H1 (cell line): Measurements from ENCODE around the gene HIPK2. TPM values are rescaled to one million over a fixed set of nuclear protein-coding genes. Genes with fewer than 3 reads are reported as not detected.

Source experiments
- CTCF ChIA-PET: fragments of 300-600 bp; sonication (Branson Sonifier 250); formaldehyde crosslinking; loops from one replicate; lab custom pipeline; 2021; ENCODE audit not compliant: partially characterized antibody; lab: Charles Lee
- POLR2A ChIA-PET: fragments of 300-600 bp; sonication (Branson Sonifier 250); formaldehyde crosslinking; loops from one replicate; lab custom pipeline; 2021; ENCODE audit warnings: inconsistent platforms; ENCODE audit not compliant: partially characterized antibody; lab: Charles Lee
- DNase-seq, 2 experiments: peaks; one replicate each; pipeline versions ENCODE4 v3.0.0 to v3.0.0-alpha.2; 2010 to 2022; ENCODE audit warnings: low spot score in 2 of 2, low read depth in 1 of 2, mixed read lengths in 1 of 2
- FAIRE-seq: peaks from 2 replicates; lab custom pipeline; 2011; peaks lifted over from hg19 to GRCh38; lab: Jason Lieb, UNC
- H2AFZ ChIP-seq: 2 replicates; pipeline ENCODE4 v1.8.1; 2012; ENCODE audit warnings: low read length, inconsistent platforms
- H2AK5ac ChIP-seq: 2 replicates; pipeline ENCODE4 v1.6.1; 2013; ENCODE audit warnings: low read depth, low read length
- H2BK120ac ChIP-seq: replicated peaks from 2 replicates; pipeline ENCODE3; 2013; ENCODE audit warnings: low read depth, low read length, inconsistent platforms
- H2BK12ac ChIP-seq: 2 replicates; pipeline ENCODE4 v1.6.1; 2013; ENCODE audit warnings: low read depth, low read length
- H2BK15ac ChIP-seq: 2 replicates; pipeline ENCODE4 v1.6.1; 2013; ENCODE audit warnings: low read length
- H2BK20ac ChIP-seq: 2 replicates; pipeline ENCODE4 v1.6.1; 2013; ENCODE audit warnings: low read length
- H2BK5ac ChIP-seq: 2 replicates; pipeline ENCODE4 v1.6.1; 2013; ENCODE audit warnings: low read depth, low read length
- H3K14ac ChIP-seq: 2 replicates; pipeline ENCODE4 v1.6.1; 2013; ENCODE audit warnings: inconsistent platforms; ENCODE audit not compliant: insufficient read length
- H3K18ac ChIP-seq: 2 replicates; pipeline ENCODE4 v1.6.1; 2013; ENCODE audit warnings: low read length; ENCODE audit errors: extremely low read depth
- H3K23ac ChIP-seq: 2 replicates; pipeline ENCODE4 v1.6.1; 2013; ENCODE audit warnings: inconsistent platforms; ENCODE audit not compliant: insufficient read length
- H3K23me2 ChIP-seq: 2 replicates; pipeline ENCODE4 v1.6.1; 2013; ENCODE audit warnings: low read depth, low read length
- H3K27ac ChIP-seq: 2 replicates; pipeline ENCODE4 v1.6.1; 2011; ENCODE audit warnings: low read depth, low read length, inconsistent platforms
- H3K27me3 ChIP-seq, 4 experiments: replicated peaks in 1 of 4; 1 replicate in 1 of 4; 2 replicates in 3 of 4; pipeline versions ENCODE4 v1.6.1 to v1.8.1; 2011 to 2013; ENCODE audit warnings: low read length in 3 of 4, mild to moderate bottlenecking in 3 of 4, inconsistent platforms in 2 of 4, mixed read lengths in 2 of 4, moderate library complexity in 1 of 4; ENCODE audit not compliant: control insufficient read depth in 3 of 4, insufficient read depth in 3 of 4; ENCODE audit errors: extremely low read depth in 1 of 4
- H3K36me3 ChIP-seq, 4 experiments: 2 replicates each; pipeline versions ENCODE4 v1.6.1 to v1.8.1; 2011 to 2013; ENCODE audit warnings: mild to moderate bottlenecking in 4 of 4, low read length in 3 of 4, moderate library complexity in 2 of 4, control low read depth in 1 of 4, inconsistent platforms in 1 of 4; ENCODE audit not compliant: insufficient read depth in 4 of 4, control insufficient read depth in 2 of 4
- H3K4ac ChIP-seq: replicated peaks from 2 replicates; pipeline ENCODE3; 2013; ENCODE audit warnings: low read length, low read depth, mixed read lengths, inconsistent platforms; ENCODE audit not compliant: insufficient read length
- H3K4me1 ChIP-seq, 4 experiments: replicated peaks in 1 of 4; 1 replicate in 1 of 4; 2 replicates in 3 of 4; pipeline versions ENCODE4 v1.6.1 to v1.8.1; 2011 to 2013; ENCODE audit warnings: low read length in 3 of 4, inconsistent platforms in 2 of 4, mixed read lengths in 1 of 4; ENCODE audit not compliant: insufficient read depth in 4 of 4, control insufficient read depth in 3 of 4
- H3K4me2 ChIP-seq, 2 experiments: 2 replicates each; pipeline versions ENCODE4 v1.6.1 to v1.8.1; 2011 to 2013; ENCODE audit warnings: low read depth in 2 of 2, low read length in 2 of 2, control low read depth in 1 of 2, inconsistent platforms in 1 of 2, mild to moderate bottlenecking in 1 of 2; ENCODE audit not compliant: insufficient read depth in 1 of 2
- H3K4me3 ChIP-seq, 4 experiments: fragments of 200-600, 300-600 bp in 1 of 4; sonication (generic), shearing (Covaris generic), sonication (Bioruptor Twin) in 1 of 4; 2 replicates each; pipeline versions ENCODE4 v1.5.1 to v1.8.1; 2011 to 2016; ENCODE audit warnings: low read length in 4 of 4, low read depth in 3 of 4, control low read depth in 2 of 4, inconsistent platforms in 2 of 4, mild to moderate bottlenecking in 2 of 4, mixed read lengths in 1 of 4, moderate library complexity in 1 of 4; ENCODE audit not compliant: insufficient read depth in 2 of 4; ENCODE audit errors: extremely low read depth in 1 of 4
- H3K56ac ChIP-seq: replicated peaks from 2 replicates; pipeline ENCODE3; 2013; ENCODE audit warnings: low read depth, mild to moderate bottlenecking, mixed read lengths, low read length, inconsistent platforms; ENCODE audit not compliant: insufficient read length
- H3K79me1 ChIP-seq: 2 replicates; pipeline ENCODE4 v1.6.1; 2013; ENCODE audit warnings: low read depth, low read length, control low read depth
- H3K79me2 ChIP-seq, 2 experiments: 2 replicates each; pipeline versions ENCODE4 v1.6.1 to v1.8.1; 2012 to 2013; ENCODE audit warnings: low read length in 2 of 2, mild to moderate bottlenecking in 2 of 2, inconsistent platforms in 1 of 2; ENCODE audit not compliant: insufficient read depth in 2 of 2, control insufficient read depth in 1 of 2
- H3K9ac ChIP-seq, 4 experiments: replicated peaks in 1 of 4; 1 replicate in 1 of 4; 2 replicates in 3 of 4; pipeline versions ENCODE4 v1.6.1 to v1.8.1; 2011 to 2013; ENCODE audit warnings: low read depth in 3 of 4, low read length in 3 of 4, control low read depth in 2 of 4, mild to moderate bottlenecking in 2 of 4, moderate library complexity in 2 of 4, inconsistent platforms in 1 of 4; ENCODE audit errors: extremely low read depth in 1 of 4
- H3K9me3 ChIP-seq, 2 experiments: 2 replicates each; pipeline versions ENCODE4 v1.6.1 to v1.8.1; 2012 to 2013; ENCODE audit warnings: mild to moderate bottlenecking in 2 of 2, moderate library complexity in 2 of 2, control low read depth in 1 of 2, inconsistent platforms in 1 of 2, low read depth in 1 of 2, low read length in 1 of 2, mixed read lengths in 1 of 2; ENCODE audit not compliant: insufficient read depth in 2 of 2
- H4K20me1 ChIP-seq, 2 experiments: replicated peaks in 1 of 2; 2 replicates each; pipeline versions ENCODE3 to v1.8.1; 2011 to 2013; ENCODE audit warnings: inconsistent platforms in 2 of 2, low read length in 2 of 2, mild to moderate bottlenecking in 1 of 2; ENCODE audit not compliant: insufficient read depth in 2 of 2, control insufficient read depth in 1 of 2
- H4K5ac ChIP-seq: 2 replicates; pipeline ENCODE4 v1.6.1; 2013; ENCODE audit warnings: low read length, low read depth, mixed read lengths, inconsistent platforms; ENCODE audit not compliant: insufficient read length
- H4K8ac ChIP-seq: 2 replicates; pipeline ENCODE4 v1.8.0; 2013; ENCODE audit warnings: mild to moderate bottlenecking, moderate library complexity, low read length, inconsistent platforms; ENCODE audit not compliant: insufficient read depth; ENCODE audit errors: extremely low read depth
- H4K91ac ChIP-seq: replicated peaks from 2 replicates; pipeline ENCODE3; 2013; ENCODE audit warnings: low read length, mixed read lengths, inconsistent platforms; ENCODE audit not compliant: insufficient read length
- ASH2L ChIP-seq: fragments of 200-600, 300-600 bp; sonication (generic); IDR thresholded peaks from one replicate; pipeline ENCODE4 v1.7.1; 2017; ENCODE audit warnings: low read length
- BACH1 ChIP-seq: IDR thresholded peaks from 2 replicates; pipeline ENCODE4 v1.6.1; 2012; ENCODE audit warnings: low read length, improper control_type of control experiment
- CREB1 ChIP-seq: IDR thresholded peaks from 2 replicates; pipeline ENCODE4 v1.6.1; 2012; ENCODE audit warnings: inconsistent platforms
- EP300 ChIP-seq, 2 experiments: IDR thresholded peaks; 1 replicate in 1 of 2; 2 replicates in 1 of 2; pipeline ENCODE4 v1.6.1; 2011 to 2012; ENCODE audit warnings: low read depth in 2 of 2, low read length in 2 of 2, mild to moderate bottlenecking in 2 of 2, borderline replicate concordance in 1 of 2, inconsistent platforms in 1 of 2, moderate library complexity in 1 of 2
- EZH2 ChIP-seq: fragments of 200-600 bp; sonication (generic); IDR thresholded peaks from 2 replicates; pipeline ENCODE4 v1.7.1; 2012; ENCODE audit warnings: low read depth, mild to moderate bottlenecking, moderate library complexity, low read length, inconsistent platforms; ENCODE audit not compliant: severe bottlenecking
- HDAC6 ChIP-seq: IDR thresholded peaks from one replicate; pipeline ENCODE4 v1.7.1; 2012; ENCODE audit warnings: low read depth, mild to moderate bottlenecking, inconsistent platforms, low read length, moderate library complexity
- PHF8 ChIP-seq: fragments of 200-600 bp; sonication (generic); conservative IDR thresholded peaks from 2 replicates; pipeline ENCODE4 v1.7.1; 2012; ENCODE audit warnings: low read depth, mild to moderate bottlenecking, inconsistent platforms, low read length, moderate library complexity
- RAD21 ChIP-seq, 2 experiments: IDR thresholded peaks in 1 of 2; conservative IDR thresholded peaks in 1 of 2; 2 replicates each; pipeline ENCODE4 v1.6.1; 2011; ENCODE audit warnings: low read depth in 2 of 2, low read length in 2 of 2, improper control_type of control experiment in 1 of 2, inconsistent platforms in 1 of 2, mild to moderate bottlenecking in 1 of 2, moderate library complexity in 1 of 2
- RXRA ChIP-seq: IDR thresholded peaks from 2 replicates; pipeline ENCODE4 v1.6.1; 2011; ENCODE audit warnings: low read depth, mild to moderate bottlenecking, low read length, moderate library complexity; ENCODE audit not compliant: insufficient read depth
- SIRT6 ChIP-seq: IDR thresholded peaks from one replicate; pipeline ENCODE4 v1.7.1; 2012; ENCODE audit warnings: low read length, inconsistent platforms
- SIX5 ChIP-seq: IDR thresholded peaks from 2 replicates; pipeline ENCODE4 v1.6.1; 2011; ENCODE audit warnings: mild to moderate bottlenecking, low read depth, low read length
- SP4 ChIP-seq: IDR thresholded peaks from 2 replicates; pipeline ENCODE4 v1.6.1; 2012; ENCODE audit warnings: low read length, inconsistent platforms
- TAF7 ChIP-seq: optimal IDR thresholded peaks from 2 replicates; pipeline ENCODE3; 2011; ENCODE audit warnings: low read depth, mild to moderate bottlenecking, inconsistent platforms, low read length, moderate library complexity, borderline replicate concordance
- TCF12 ChIP-seq: IDR thresholded peaks from 2 replicates; pipeline ENCODE4 v1.6.1; 2011; ENCODE audit warnings: low read depth, mild to moderate bottlenecking, low read length
- TEAD4 ChIP-seq: IDR thresholded peaks from 2 replicates; pipeline ENCODE4 v1.6.1; 2012; ENCODE audit warnings: low read depth, low read length, inconsistent platforms, mixed read lengths
- WGBS, 2 experiments: shearing (Covaris generic) in 1 of 2; methylation state at CpG; one replicate each; pipeline versions ENCODE4 v1.1.6 to v1.1.7; 2013 to 2015; ENCODE audit warnings: low lambda C conversion rate in 2 of 2, mixed read lengths in 2 of 2, inconsistent platforms in 1 of 2, low coverage in 1 of 2, missing lambda C conversion rate in 1 of 2; ENCODE audit not compliant: insufficient replicate concordance in 2 of 2, insufficient coverage in 1 of 2, insufficient read length in 1 of 2; ENCODE audit errors: extremely low coverage in 1 of 2, missing lambda C conversion rate in 1 of 2; 5-methylcytosine and 5-hydroxymethylcytosine counted together
- polyA plus RNA-seq, 7 experiments: library from polyadenylated mRNA; depleted of rRNA in 3 of 7; stranded (reverse) in 5 of 7; unstranded in 2 of 7; fragments of >200 nt in 5 of 7; fragments of 200-250 nt in 2 of 7; gene quantifications; 1 replicate in 5 of 7; 2 replicates in 1 of 7; 4 replicates in 1 of 7; pipeline versions ENCODE4 v1.2.1 to v1.2.3, GENCODE V29; 2011 to 2013; ENCODE audit warnings: missing spikeins in 2 of 7, mixed read lengths in 2 of 7
- total RNA-seq: library from RNA; stranded (reverse); fragmentation: NEBNext Ultra II Directional; extraction: Animal tissue kit (Norgen Biotek cat#: 25700); gene quantifications from 2 replicates; pipeline ENCODE4 v1.2.1, GENCODE V29; 2021

Gene HIPK2
- total and polyA plus RNA-seq, 2 of the 8 experiments (the other 6 are each of a cell fraction or from before 2014, with no cell fraction given), result 8.3 to 24.3 TPM

DNA sequence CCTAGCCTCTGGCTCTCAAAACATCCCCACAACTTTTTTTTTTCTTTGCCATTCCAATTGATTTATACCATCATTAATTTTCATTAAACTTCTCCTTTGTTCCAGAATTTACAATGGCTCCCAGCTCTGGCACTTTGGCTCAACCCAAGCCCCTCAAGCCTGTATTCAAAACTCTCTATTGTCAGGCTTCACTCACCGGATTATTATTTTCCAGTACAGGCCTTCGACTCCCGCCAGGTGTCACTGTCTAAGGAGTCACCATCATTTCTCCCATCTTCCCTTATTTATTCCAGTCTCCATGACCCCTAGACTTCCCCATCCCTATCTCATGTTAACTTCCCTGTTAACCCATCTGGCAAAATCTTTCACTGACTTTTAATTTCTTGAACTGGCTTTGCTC lies 67.8 kb downstream of the HIPK2 start:
- Histone ChIP-seq H2BK5ac (no peak overlapping the region), H3K79me1 (no peaks in the 10 kb centered on the region), H3K18ac (no peak overlapping the region), H3K4me3 (no peak overlapping the region), H3K9me3 (no peaks in the 10 kb centered on the region), H4K8ac (no peak overlapping the region), H3K4ac (no peak overlapping the region), H2AK5ac (no peak overlapping the region), H3K36me3 (peaks cover 0 to under 1% (median 0%) of the 10 kb centered on the region in 4 experiments; a peak in 1 of 8 replicates), H3K23ac (no peak overlapping the region), H2AFZ (no peak overlapping the region), H2BK120ac (no peak overlapping the region), H3K14ac (no peak overlapping the region), H3K23me2 (0 out of 2 replicates have a peak, but pooled peaks cover 4% of the 10 kb centered on the region), H2BK12ac (no peak overlapping the region), H4K91ac (no peak overlapping the region), H3K4me2 (no peak overlapping the region), H3K79me2 (no peaks in the 10 kb centered on the region), H3K27ac (no peak overlapping the region), H2BK15ac (no peak overlapping the region), H3K9ac (no peak overlapping the region), H3K27me3 (no peaks in the 10 kb centered on the region), H3K56ac (no peak overlapping the region), H2BK20ac (no peak overlapping the region), H4K5ac (no peak overlapping the region), H4K20me1 (peaks cover 0 to 2% of the 10 kb centered on the region in 2 experiments), H3K4me1 (peaks cover 13 to 35% (median 21%) of the 10 kb centered on the region in 4 experiments)
- ChIA-PET CTCF (interaction anchor here (1.1 to 5.7 kb wide), 3 partner anchors 43 to 91 kb away, joined by 4 to 34 read pairs (median 5); no protein-coding TSS in a partner anchor), POLR2A (no interaction called here)
- DNase-seq (no peak), FAIRE-seq (no peak)
- 88% methylated on average over 3 of the region's 3 CpGs; no CpG with 5 or more reads in 1 of the 2 experiments for WGBS, 2 experiments
- no peak for TF ChIP-seq EP300 (IDR thresholded peaks at IDR 0.05; ENCODE audit: borderline replicate concordance in 1 of 2, low read depth in 2 of 2, low read length in 2 of 2)
- TF ChIP-seq TCF12, result no peak
- no peak for TF ChIP-seq RXRA
- no peak for TF ChIP-seq SIX5
- no peak for TF ChIP-seq SP4
- TF ChIP-seq TEAD4, result no peak
- TF ChIP-seq EZH2, result no peak
- TF ChIP-seq TAF7, result no peak
- no peak for TF ChIP-seq PHF8
- TF ChIP-seq ASH2L, result no peak
- no peak for TF ChIP-seq HDAC6
- no peak for TF ChIP-seq SIRT6
- no peak for TF ChIP-seq RAD21 (IDR thresholded peaks at IDR 0.05 in 1 of 2, conservative IDR thresholded peaks at IDR 0.05 in 1 of 2; ENCODE audit: low read depth in 2 of 2, low read length in 2 of 2)
- no peak for TF ChIP-seq CREB1
- TF ChIP-seq BACH1, result no peak
